GM18858 (cell line): ENCODE measurements around the gene ARL11.
"Not testable (repeated sequence)": the region's sequence is repeated elsewhere in the genome, so short reads cannot be mapped to it uniquely, and the experiment has no call there.

Experiments used
- ATAC-seq: cut with Tn5 transposase; IDR thresholded peaks from one replicate; pipeline ENCODE4 v1.9.1; 2021; ENCODE audit not compliant: unreplicated experiment

Gene ARL11

GRCh38 chr13:49627831-49628652, at the start of gene ARL11:
ARL11 (plus strand) TSS chr13:49628507; CDS start chr13:49630448, 1,941 bp downstream.
- peak; percentile 87 for ATAC-seq

GRCh38 chr13:49579501-49579900, 48.8 kb upstream of the ARL11 start:
- ATAC-seq: no peak

GRCh38 chr13:49580980-49581680, 47.2 kb upstream of the ARL11 start:
- no peak for ATAC-seq

GRCh38 chr13:49584771-49585182, 43.5 kb upstream of the ARL11 start:
- ATAC-seq: peak; percentile 10

GRCh38 chr13:49585220-49586157, 42.8 kb upstream of the ARL11 start, which contains the start of gene RCBTB1:
RCBTB1 (minus strand) TSS chr13:49585558; CDS start chr13:49567279, 18,279 bp downstream.
- ATAC-seq: peak; percentile 78

- ATAC-seq: no peak
Observed at GRCh38 chr13:49586717-49587116, 41.6 kb upstream of the ARL11 start.

- no peak for ATAC-seq
Observed at GRCh38 chr13:49587311-49587847, 40.9 kb upstream of the ARL11 start.

- not testable (repeated sequence) for ATAC-seq
Observed at GRCh38 chr13:49590714-49591113, 37.6 kb upstream of the ARL11 start.

- ATAC-seq: not testable (repeated sequence)
Observed at GRCh38 chr13:49593876-49594275, 34.4 kb upstream of the ARL11 start.

GRCh38 chr13:49594576-49594975, 33.7 kb upstream of the ARL11 start:
- no peak for ATAC-seq

GRCh38 chr13:49596221-49596620, 32.1 kb upstream of the ARL11 start:
- no peak for ATAC-seq

- no peak for ATAC-seq
Observed at GRCh38 chr13:49597043-49597641, 31.2 kb upstream of the ARL11 start.

- no peak for ATAC-seq
Observed at GRCh38 chr13:49602005-49602404, 26.3 kb upstream of the ARL11 start.

- ATAC-seq: not testable (repeated sequence)
Observed at GRCh38 chr13:49602615-49603014, 25.7 kb upstream of the ARL11 start.

- ATAC-seq: no peak
Observed at GRCh38 chr13:49604570-49604969, 23.7 kb upstream of the ARL11 start.

GRCh38 chr13:49606747-49607648, 21.3 kb upstream of the ARL11 start:
- ATAC-seq: peak; percentile 94

GRCh38 chr13:49607761-49608160, 20.5 kb upstream of the ARL11 start:
- no peak for ATAC-seq

- no peak for ATAC-seq
Observed at GRCh38 chr13:49608651-49609331, 19.5 kb upstream of the ARL11 start.

GRCh38 chr13:49610176-49610575, 18.1 kb upstream of the ARL11 start:
- no peak for ATAC-seq
